ENCODE data around the gene MYCT1.

MYCT1 gene

GRCh38 chr6:152750694-152751093, 53.0 kb downstream of the MYCT1 start, which contains the start of gene VIP:
Gene VIP (plus strand): TSS chr6:152750797. CDS start chr6:152752178, 1,381 bp downstream.
- no peaks in the 10 kb centered on the region for H3K4me1 Mint-ChIP-seq
- H3K9me3 Mint-ChIP-seq = no peaks in the 10 kb centered on the region
- H3K27ac Mint-ChIP-seq = no peak within 1 kb of the TSS
- H3K4me3 Mint-ChIP-seq = no peak within 1 kb of the TSS
- no peaks in the 10 kb centered on the region for H3K36me3 Mint-ChIP-seq
- no peaks in the 10 kb centered on the region for H3K27me3 Mint-ChIP-seq

GRCh38 chr6:152765331-152765730, 67.6 kb downstream of the MYCT1 start:
- Mint-ChIP-seq H3K9me3 (no peaks in the 10 kb centered on the region), H3K36me3 (no peaks in the 10 kb centered on the region), H3K4me3 (no peak overlapping the region), H3K4me1 (no peaks in the 10 kb centered on the region), H3K27me3 (no peaks in the 10 kb centered on the region), H3K27ac (no peak overlapping the region)

- no peak overlapping the region for H3K27ac Mint-ChIP-seq
- no peaks in the 10 kb centered on the region for H3K36me3 Mint-ChIP-seq
- no peak overlapping the region for H3K4me3 Mint-ChIP-seq
- H3K4me1 Mint-ChIP-seq = no peaks in the 10 kb centered on the region
- no peaks in the 10 kb centered on the region for H3K27me3 Mint-ChIP-seq
- no peaks in the 10 kb centered on the region for H3K9me3 Mint-ChIP-seq
These were observed 71.5 kb downstream of the MYCT1 start for GRCh38 chr6:152769159-152769558.

GRCh38 chr6:152769993-152770392, 72.3 kb downstream of the MYCT1 start:
- H3K27me3 Mint-ChIP-seq = no peaks in the 10 kb centered on the region
- H3K4me3 Mint-ChIP-seq = no peak overlapping the region
- H3K36me3 Mint-ChIP-seq = no peaks in the 10 kb centered on the region
- H3K4me1 Mint-ChIP-seq = no peaks in the 10 kb centered on the region
- H3K9me3 Mint-ChIP-seq = no peaks in the 10 kb centered on the region
- H3K27ac Mint-ChIP-seq = no peak overlapping the region

- Mint-ChIP-seq H3K36me3 (no peaks in the 10 kb centered on the region), H3K27ac (no peak overlapping the region), H3K4me1 (no peaks in the 10 kb centered on the region), H3K9me3 (no peaks in the 10 kb centered on the region), H3K4me3 (no peak overlapping the region), H3K27me3 (no peaks in the 10 kb centered on the region)
These were observed 73.5 kb downstream of the MYCT1 start for GRCh38 chr6:152771061-152771687.
